DMS 273 treated with DMSO at 0.1 percent for 48 hours (cell line): ENCODE data around the gene DGCR6L.
"Not testable (repeated sequence)": the region's sequence is repeated elsewhere in the genome, so short reads cannot be mapped to it uniquely, and the experiment has no call there.

Experiments used
- DNase-seq: peaks from one replicate; lab custom pipeline; 2025; lab: John Stamatoyannopoulos, UW

The DGCR6L gene

DNA sequence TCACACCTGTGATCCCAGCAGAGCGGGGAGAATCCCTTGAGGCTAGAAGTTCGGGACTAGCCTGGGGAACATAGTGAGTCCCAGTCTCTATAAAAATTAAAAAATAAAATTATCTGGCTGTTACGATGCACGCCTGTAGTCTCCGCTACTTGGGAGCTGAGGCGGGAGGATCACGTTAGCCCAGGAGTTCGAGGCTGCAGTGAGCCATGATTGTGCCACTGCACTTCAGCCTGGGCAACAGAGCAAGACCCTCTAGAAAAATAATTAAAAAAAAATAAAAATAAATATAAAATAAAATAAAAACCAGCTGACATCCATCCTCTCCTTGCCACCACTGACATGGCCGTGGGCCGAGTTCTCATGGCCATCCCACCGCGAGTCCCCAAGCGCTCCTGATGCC lies 44.0 kb downstream of the DGCR6L start:
- no peak for DNase-seq

DNA sequence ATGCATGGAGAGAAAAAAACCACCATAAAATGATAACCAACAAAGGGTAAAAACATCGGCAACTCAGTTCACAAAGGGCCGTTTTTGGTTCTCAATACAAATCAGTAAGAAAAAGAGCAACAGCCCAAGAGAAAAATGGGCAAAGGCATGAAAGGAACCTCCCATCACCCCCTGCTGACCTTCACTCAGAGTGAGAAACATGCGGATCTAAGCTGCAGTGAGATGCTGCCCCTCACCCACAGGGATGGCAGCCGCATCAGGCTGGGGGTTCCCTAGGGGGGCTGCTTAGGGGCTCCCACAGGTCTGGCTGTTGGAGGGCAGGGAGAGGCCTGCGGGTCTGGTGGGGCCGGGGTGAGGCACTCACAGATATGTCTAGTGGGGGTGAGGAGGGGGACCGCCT lies 44.5 kb downstream of the DGCR6L start:
- DNase-seq = not testable (repeated sequence)

DNA sequence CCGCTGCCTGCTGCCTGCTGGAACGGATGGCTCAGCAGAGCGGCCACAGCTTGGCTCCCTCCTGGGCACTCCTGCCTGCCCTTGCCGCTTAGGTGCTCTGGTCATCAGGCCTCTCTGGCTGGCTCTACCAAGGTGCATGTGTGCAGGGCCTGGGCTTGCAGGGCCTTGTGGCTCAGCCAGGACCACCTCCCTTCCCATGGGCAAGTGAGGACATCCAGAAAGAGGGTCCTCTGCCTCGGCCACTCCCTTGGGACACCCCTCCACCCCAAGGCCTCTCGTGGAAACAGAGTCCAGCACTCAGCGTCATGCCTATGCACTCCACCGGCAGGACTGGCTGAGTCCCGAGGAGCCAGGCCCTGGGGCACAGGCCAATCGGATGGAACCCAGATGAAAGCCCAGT lies 45.5 kb downstream of the DGCR6L start:
- not testable (repeated sequence) for DNase-seq

DNA sequence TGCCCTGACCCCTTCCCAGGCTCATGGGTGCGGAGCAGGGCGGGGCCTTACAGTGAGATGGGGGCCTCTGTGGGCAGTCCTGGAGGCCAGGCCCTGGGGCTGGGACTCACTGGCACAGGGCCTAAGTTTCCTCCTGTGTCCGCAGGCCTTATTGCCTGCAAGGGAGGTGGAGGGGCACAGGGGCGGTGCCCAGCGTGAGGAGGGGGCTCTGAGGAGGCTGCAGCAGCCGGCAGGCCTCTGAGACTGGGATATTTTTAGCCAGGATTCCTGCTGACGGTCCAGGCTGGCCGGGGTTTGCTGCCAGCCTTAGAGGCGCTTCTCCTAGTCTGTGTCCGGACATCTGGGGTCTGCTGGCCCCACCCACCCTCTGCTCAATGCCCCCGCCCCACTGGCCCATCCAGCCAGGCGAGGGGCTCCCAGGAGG lies 46.1 kb downstream of the DGCR6L start:
- DNase-seq = no peak

DNA sequence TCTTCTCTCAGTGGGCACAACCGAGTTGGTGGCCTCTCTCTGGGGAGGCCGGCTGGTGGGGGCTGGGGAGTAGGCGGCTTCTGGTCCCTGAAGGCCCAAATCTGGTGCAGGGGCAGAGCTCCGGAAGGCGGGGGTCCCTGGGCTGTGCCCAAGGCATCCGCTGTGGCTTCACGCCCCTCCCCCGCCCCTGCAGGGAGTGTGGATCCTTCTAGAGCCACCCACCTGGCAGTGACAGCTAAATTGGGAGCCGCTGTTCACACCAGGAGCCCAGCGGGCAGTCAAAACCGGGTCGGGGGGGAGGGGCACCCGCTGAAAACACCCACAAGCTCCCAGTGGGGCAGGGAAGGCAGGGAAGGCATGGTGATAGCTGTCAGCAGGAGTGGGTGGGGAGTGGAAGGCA lies 47.2 kb downstream of the DGCR6L start:
- DNase-seq = no peak

DNA sequence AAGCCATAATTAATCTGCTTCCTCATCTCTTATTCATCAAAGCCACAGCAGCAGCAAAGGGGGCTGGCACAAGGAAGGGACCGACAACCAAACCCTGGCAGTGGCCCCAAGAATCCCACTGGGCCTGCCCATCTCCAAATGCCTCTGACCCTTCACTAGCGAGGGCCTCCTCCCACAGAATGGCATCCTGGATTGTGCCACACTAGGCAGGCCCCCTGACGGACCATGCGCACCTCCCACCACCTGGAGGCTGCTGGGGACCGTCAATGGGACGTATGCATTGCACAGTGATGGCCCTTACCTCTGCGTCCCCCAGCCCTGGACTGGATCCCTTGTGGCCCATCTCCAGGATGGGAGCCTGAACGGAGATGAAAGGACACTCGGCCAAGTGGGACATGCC lies 47.7 kb downstream of the DGCR6L start:
- no peak for DNase-seq

DNA sequence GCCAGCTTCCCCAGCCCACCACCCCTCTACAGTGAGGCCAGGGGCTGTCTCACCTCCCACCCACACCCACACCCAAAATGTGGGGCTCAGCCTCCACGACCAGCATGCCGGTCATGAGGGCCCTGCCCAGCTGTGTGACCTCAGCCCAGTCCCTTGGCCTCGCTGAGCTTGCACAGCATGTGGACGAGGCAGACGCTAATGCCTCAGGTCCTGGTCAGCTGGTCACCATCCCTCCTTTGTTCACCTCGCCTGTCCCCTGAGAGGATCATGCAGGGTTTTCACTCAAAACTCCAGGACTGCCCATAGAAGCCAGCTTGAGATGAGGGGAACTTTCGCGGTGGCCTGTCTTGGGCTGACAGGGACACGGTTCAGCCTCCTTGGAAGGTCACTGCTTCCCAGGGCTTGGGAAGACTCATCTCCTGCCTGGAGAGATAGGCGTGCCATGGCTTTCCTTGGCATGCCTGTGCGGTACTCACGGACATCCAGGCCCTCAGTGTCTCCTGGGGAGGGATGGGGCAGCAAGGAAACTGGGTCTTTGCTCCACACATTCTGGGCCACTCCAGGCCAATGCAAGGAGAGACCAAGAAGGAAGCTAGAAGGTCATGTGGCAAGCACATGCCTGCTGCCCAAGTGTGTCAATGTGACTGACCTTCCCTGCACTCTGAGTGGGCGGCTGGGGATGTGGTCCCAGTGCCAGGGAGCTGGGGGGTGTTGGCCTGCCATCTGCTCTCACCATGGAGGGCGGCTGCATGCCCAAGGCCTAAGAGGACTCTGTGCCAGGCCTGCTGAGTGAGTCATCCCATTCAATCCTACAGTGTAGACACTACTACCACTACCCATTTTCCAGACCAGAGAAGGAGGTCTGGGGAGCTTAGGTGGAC lies 48.5 kb downstream of the DGCR6L start:
- DNase-seq = no peak

DNA sequence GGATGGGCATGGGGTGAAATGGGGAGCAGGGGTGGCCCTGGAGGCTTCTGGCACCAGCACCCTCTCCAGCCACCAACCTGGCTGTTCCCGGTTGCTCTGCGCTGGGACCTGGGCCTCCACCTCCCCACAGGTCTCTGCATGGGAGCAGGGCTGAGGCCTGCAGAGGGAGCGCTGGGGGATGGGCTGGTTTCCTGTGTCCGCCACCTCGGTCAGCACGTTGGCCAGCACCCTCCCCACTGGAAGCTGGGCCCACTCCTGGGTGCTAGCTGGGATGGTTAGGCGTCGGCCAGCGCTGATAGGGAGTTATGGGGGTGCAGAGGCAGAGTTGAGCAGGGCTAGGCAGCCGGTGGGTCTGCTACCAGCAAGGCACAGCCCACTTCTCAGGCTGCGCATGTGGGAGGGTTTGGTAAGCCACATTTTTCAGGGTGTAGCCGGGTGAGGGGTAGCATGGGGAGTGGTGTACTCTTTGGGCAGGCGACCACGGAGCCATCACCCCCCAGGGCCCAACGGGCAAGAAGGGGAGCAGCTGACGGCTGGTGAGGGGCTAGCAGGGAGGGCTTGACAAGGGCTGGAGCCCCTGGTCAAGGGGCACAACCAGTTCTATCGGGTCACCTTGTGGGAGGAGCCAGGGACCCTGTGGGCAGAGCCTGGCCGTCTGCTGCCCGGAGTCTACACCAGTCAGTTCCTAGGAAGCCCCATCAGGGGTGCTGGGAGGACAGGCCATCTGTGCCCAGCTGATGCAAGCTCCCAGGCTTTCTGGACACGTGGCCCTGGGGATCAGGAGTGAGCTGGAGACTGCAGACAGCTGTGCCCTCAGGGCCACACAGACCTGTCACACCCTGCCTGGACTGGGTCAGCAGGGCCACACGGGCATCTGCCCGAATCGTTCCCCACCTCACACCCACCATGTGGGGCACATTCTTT lies 49.4 kb downstream of the DGCR6L start:
- not testable (repeated sequence) for DNase-seq

DNA sequence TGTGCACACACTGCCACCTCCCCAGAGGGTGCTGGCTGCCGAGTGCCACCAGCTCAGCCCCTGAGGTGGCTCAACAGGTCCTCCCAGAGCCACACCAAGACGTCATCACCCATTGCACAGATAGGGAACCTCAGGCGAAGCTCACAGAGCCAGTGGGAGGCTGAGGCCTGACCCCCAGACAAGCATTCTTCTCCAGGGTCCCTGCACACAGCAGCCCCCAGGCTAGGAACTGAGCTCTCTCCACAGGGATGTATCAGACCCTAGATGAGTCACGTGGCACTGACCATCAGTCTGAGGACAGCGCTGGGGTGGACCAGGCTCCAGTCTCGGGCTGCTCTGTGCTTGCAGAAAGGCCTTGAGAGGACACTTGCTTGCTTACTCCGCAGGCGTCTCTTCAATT lies 50.2 kb downstream of the DGCR6L start:
- not testable (repeated sequence) for DNase-seq

DNA sequence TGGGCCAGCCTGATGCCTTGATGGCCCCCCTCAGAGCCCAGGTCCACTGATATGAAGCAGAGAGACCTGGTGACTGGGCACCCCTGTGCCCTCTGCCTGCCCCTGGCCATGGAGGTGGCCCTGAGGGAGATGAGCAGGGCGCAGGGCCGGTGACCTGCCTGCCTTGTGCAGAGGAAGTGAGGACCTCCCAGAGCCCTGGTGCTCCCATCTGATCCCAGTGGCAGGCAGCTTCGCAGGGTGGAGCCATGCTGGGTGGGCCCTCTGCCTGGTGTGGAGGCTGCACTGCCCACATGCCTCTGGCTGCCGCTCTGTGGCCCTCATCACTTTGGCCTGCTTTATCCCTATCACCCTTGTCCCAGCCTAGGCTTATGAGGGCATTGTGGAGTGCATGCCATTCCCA lies 50.7 kb downstream of the DGCR6L start:
- not testable (repeated sequence) for DNase-seq

DNA sequence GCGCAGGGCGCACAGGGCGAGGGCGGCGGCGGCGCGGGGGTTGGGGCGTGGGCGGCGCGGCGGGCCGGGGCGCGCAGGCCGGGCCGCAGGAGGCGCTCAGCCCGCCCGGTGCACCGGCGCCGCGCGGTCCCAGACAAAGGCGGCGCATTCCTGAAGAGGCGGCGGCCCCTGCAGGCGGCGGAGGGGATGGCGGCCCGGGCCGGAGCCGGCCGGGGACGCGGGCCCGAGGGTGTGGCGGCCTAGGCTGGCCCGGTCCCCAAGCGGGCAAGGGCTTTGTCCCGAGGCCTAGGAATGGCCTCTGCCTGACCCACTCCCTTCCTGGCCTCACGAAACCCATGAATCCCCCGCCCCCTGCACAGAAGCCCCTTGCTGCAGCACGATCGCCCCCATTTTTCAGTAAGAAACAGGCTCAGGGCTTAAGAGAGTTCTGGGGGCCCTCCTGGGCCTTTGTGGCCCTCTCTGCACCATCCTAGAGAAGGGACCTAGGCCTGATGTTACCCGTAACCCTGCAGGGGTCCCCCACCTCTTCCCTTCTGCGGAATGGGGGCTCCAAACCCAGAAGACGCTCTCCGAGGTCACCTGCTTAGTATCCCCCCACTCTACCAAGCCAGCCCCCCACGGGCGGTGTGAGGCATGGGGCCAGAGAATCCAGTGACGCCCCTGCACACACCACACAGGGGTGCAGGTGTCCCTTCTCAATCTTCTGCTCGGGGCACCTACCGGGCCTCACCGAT lies 51.4 kb downstream of the DGCR6L start, which contains the start of gene RTN4R:
TSS of gene RTN4R (minus strand) at position 40 of the 734 bp plus-strand sequence. CDS start 226 bp downstream, outside the sequence.
- no peak for DNase-seq

DNA sequence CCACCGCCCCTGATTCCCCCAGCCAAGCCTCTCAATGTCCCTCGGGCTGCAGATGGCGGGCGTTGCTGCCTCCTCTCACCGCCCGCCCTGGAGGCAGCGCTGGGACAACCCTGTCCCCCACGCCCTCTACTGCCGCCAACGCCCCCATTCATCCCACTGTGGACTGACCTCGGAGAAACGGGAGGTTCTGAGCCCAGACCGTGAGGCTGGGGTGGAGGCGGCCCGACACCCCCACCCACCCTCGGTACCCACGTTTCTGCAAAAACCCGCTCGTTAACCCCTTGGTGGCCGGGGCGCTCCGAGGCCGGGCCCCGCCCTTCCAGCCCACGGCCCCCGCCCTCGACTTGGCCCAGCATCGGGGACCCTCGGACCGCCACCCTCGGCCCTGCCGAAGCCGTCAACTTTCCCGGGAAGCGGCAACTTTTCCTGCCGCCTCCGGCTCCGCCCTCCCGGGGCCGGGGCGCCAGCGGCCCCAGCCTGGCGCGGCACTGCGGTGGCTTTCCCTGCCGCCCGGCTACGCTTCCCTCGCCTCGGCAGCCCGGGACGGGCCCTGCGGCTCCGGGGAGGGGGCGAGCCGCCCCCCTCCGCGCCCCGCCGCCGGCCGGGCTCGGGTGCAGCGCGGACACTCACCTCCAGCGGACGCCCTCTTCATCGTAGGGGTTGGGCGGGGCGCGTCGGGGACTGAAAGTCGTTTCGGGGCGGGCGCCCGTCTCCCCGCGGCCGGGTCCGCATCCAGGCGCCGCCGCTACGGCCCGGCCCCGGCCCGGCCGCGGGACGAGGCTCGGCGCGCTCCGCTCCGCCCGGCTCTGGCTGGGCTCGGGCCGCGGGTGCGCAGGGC lies 52.2 kb downstream of the DGCR6L start:
- no peak for DNase-seq

DNA sequence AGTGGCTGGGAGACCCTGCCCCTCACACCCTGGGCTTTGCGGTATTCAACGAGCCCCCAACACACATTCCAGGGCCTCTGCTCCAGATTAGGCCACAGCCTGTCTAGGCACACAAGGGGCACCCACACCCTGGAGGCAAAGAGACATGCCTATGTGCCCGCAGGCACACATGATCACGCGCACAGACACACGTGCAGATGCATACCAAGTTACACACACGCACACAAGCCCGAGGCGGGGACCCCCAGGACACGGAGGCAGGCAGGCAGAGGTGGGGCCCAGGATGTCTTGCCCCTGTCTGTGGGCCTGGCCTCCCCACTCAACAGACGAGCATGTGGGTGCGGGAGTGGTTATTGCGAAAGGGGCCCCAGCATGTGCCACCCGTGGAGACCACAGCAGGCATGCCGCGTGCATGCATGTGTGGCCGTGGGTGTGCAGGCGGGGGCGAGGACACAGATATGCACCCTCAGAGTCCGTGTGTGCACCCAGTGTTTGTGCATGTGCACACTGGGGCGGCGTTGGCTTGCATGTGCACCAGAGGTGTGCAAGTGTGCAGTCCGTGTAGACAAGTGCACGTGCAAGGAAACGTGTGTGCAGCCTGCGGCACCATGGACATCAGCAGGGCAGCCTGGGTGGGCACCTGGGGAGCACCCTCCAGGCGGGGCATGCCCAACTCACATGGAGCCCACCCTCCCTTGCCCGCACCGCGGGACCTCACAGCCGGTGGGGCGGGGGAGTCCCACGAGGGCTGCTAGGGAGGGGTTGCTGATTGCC lies 53.0 kb downstream of the DGCR6L start:
- not testable (repeated sequence) for DNase-seq

DNA sequence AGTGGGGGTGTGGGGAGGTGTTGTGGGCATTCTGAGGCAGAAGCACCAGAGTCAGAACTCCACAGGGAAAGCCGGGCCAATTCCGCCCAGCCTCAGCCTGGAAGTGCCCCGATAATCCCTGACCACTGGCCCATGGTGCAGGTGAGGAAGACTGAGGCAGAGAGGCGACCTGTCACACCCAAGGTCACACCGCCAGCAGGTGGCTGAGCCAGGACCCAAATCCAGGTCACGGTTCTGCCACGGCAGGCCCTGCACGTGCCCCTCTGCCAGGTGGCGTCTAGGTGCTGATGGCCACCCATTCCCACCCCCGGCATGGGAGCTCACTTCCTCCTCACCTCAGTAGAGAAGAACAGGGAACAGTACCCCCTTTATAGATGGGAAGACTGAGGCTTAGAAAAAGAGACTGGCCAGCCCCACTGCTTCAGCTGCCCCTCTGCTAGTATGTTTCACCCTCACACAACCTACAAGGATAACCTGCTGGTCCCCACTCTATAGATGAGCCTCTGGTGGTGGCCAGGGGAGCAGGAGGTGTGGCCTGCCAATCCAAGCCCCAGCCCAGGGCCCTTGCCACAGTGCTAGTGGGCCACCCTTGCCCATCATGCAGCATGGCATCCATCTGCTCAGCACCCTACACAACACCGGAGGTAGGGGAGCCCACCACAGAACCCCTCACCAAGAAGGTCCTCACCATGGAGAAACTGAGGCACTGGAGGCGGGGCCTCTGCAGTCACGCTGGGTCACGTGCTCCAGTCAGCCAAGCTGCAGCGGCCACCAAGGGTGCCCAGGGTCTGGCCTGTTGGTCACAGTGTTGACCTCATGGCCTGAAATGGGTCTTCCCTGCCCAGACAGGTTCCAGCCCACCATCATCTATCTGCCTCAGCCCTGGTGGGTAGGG lies 53.8 kb downstream of the DGCR6L start:
- DNase-seq = not testable (repeated sequence)

DNA sequence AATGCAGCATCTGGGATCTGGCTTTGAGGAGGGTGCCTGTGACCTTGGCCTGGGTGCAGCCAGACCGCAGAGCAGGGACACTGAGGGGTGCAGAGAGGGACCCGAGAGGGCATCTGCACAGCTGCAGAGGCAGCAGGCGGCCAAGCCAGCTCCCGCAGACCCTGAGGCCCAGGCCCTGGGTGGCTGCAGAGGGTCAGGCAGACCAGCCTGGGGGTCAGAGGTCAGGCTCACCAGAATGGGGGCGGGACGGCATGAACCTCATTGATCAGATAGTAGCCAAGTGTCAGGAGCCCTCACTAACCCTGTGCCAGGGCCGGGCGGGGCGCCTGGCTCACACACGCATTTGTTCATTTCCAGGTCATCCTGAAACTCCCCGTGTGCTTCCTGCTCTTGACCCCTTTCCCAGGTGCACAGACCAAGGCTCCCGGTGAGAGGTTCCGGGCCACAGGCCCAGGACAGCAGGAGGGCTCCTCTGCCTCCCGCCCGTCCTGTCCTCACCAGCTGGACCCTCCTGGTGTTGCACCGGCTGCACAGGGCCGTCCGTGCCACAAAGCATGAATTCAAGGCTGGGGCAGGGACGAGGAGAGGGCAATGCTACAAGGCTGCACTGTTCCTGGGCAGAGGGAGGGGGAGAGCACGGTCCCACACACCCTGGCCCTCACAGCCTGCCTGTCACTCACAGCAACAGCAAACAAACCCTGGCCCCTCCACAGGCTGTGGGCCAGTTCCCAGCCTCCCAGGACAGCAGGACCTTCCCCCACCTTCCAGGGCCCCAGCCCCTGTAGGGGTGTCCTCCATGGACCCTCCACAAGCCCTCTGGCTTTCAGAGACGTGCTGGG lies 55.0 kb downstream of the DGCR6L start:
- no peak for DNase-seq
